GM19463 (cell line): ENCODE data around the gene SFTA2.
"Not testable (repeated sequence)": the region's sequence is repeated elsewhere in the genome, so short reads cannot be mapped to it uniquely, and the experiment has no call there.

Experiments
- ATAC-seq: cut with Tn5 transposase; IDR thresholded peaks from one replicate; pipeline ENCODE4 v1.9.1; 2021; ENCODE audit warnings: mild to moderate bottlenecking, moderate library complexity; ENCODE audit not compliant: unreplicated experiment

SFTA2 gene

GRCh38 chr6:30914076-30914853 lies 17.7 kb downstream of the SFTA2 start, which contains the start of gene VARS2:
VARS2 (plus strand) TSS chr6:30914238; CDS start chr6:30914837, 599 bp downstream.
- peak; percentile 91 for ATAC-seq

DNA sequence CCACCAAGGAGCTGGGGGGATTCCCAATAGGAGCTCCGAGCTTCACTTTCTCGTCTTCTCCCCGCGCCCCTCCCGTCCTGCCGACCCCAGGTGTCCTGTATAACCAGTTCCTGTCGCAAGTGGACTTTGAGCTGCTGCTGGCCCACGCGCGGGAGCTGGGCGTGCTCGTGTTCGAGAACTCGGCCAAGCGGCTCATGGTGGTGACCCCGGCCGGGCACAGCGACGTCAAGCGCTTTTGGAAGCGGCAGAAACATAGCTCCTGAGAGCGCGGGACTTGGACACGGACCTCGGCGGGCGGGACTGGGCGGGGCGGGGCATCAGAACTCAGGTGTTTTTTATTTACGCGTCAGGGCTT lies 18.3 kb downstream of the SFTA2 start:
- peak; percentile 30 for ATAC-seq

GRCh38 chr6:30912746-30913520 lies 19.0 kb downstream of the SFTA2 start:
- ATAC-seq, result no peak

- not testable (repeated sequence) for ATAC-seq
These were observed 21.5 kb downstream of the SFTA2 start for GRCh38 chr6:30910473-30910872.

- no peak for ATAC-seq
These were observed 23.3 kb downstream of the SFTA2 start for GRCh38 chr6:30908700-30909099.

- ATAC-seq, result peak; percentile 92
These were observed 24.0 kb downstream of the SFTA2 start, which contains the start of gene GTF2H4 for GRCh38 chr6:30907758-30908591. GTF2H4 (plus strand) TSS chr6:30908207.

GRCh38 chr6:30907290-30907757 lies 24.6 kb downstream of the SFTA2 start:
- not testable (repeated sequence) for ATAC-seq

DNA sequence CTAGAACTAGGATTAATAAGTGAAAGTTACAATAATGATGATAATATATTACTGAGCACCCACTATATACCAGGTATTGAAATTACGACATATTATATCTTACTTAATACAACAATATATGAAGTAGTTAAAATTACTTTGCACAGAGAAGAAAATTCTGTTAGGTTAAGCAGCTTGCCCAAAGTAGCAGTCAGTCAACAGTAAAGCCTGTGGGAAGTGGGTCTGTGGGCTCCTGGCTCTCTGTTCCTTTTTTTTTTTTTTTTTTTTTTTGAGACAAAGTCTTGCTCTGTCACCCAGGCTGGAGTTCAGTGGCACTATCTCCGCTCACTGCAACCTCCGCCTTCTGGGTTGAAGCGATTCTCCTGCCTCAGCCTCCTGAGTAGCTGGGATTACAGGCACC lies 28.7 kb downstream of the SFTA2 start:
- ATAC-seq, result no peak

DNA sequence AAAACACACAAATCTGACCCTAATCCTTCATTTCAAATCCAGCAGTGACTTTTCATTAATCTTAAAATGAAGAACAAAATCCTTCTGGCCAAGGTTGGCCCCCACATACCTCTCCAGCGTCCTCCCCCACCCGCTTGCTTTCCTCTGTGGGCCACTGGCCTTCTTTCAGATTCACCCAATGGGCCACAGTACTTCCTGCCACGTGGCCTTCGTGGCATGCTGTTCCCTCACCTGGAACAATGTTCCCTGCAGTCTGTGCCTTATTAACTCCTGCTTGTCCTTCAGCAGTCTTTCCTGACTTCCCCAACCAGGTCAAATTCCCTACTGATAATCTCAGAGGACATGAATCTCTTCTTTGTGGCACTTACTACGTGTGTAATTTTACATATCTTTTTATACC lies 29.3 kb downstream of the SFTA2 start:
- no peak for ATAC-seq

DNA sequence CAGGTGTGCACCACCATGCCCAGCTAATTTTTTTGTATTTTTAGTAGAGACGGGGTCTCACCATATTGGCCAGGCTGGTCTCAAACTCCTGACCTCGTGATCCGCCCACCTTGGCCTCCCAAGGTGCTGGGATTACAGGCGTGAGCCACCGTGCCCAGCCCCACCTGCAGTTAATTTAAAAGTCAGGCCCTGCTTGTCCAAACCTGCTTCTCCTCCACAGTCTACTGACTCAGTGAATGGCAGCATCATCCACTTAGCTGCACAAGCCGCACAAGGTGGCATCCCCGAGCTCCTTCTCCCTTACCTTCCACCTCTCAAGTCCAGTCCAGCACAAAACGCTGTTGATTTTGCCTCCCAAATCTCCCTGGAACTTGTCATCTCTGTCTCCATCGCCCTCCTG lies 29.8 kb downstream of the SFTA2 start:
- not testable (repeated sequence) for ATAC-seq

- no peak for ATAC-seq
These were observed 30.5 kb downstream of the SFTA2 start for GRCh38 chr6:30901436-30901835.

GRCh38 chr6:30900863-30901417 lies 31.0 kb downstream of the SFTA2 start:
- no peak for ATAC-seq

DNA sequence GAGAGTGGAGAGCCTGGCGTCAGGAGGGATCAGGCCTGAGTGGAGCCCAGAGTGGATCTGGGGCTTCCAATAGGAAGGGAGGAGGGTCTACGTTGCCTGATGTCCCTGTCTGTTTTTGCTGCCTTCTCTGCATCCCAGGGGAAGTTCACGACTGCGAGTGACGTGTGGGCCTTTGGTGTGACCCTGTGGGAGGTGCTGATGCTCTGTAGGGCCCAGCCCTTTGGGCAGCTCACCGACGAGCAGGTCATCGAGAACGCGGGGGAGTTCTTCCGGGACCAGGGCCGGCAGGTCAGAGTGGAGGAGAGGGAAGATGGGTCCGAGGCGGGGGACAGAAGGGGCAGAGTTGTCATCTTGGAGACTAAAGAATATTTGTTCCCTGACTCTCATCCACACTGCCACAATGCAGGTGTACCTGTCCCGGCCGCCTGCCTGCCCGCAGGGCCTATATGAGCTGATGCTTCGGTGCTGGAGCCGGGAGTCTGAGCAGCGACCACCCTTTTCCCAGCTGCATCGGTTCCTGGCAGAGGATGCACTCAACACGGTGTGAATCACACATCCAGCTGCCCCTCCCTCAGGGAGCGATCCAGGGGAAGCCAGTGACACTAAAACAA lies 33.1 kb downstream of the SFTA2 start:
- ATAC-seq, result no peak

DNA sequence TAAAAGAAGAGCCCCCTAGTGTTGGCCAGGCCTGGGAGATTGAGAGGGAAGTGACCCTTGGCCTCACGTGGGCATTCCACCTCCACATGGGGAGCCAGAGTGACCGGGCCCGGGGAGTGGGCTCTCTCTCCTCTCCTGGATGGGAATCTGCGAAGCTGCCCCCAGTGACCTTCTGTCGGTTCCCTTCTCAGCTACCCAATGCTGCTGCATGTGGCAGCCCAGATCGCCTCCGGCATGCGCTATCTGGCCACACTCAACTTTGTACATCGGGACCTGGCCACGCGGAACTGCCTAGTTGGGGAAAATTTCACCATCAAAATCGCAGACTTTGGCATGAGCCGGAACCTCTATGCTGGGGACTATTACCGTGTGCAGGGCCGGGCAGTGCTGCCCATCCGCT lies 34.1 kb downstream of the SFTA2 start:
- ATAC-seq, result no peak

DNA sequence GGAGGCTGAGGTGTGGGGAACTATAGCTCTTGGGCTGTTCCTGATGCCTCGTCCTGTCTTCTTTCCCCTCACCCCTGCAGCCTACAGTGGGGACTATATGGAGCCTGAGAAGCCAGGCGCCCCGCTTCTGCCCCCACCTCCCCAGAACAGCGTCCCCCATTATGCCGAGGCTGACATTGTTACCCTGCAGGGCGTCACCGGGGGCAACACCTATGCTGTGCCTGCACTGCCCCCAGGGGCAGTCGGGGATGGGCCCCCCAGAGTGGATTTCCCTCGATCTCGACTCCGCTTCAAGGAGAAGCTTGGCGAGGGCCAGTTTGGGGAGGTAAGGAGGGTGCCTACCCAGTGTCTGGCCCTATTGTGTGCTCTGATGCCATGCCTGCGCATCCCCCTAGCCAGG lies 35.4 kb downstream of the SFTA2 start:
- ATAC-seq, result no peak

- ATAC-seq, result no peak
These were observed 36.6 kb downstream of the SFTA2 start for GRCh38 chr6:30895343-30895742.

GRCh38 chr6:30894935-30895334 lies 37.0 kb downstream of the SFTA2 start:
- ATAC-seq, result no peak

GRCh38 chr6:30894381-30894780 lies 37.6 kb downstream of the SFTA2 start:
- ATAC-seq, result no peak

DNA sequence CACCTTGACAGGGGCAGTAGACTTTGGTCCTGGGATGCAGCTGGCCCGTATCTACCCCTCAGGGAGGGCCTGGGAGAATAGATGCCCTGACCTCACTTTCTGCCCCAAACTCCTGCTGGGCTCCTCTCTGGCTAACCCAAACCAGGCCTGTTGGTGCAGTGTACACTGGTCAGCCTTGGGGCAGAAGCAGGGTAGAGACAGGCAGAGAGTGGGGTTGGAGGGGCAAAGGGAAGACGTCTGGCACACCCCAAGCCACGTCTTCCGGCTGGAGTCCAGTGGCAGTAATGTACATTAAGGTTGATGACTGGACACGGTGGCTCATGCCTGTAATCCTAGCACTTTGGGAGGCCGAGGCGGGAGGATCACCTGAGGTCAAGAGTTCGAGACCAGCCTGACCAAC lies 38.3 kb downstream of the SFTA2 start:
- no peak for ATAC-seq

- no peak for ATAC-seq
These were observed 38.9 kb downstream of the SFTA2 start for GRCh38 chr6:30893001-30893591.
